Measurements from ENCODE around the gene KHK.
A peak's percentile ranks its signal among the peaks of the same experiment; 100 is the strongest.

The KHK gene

DNA sequence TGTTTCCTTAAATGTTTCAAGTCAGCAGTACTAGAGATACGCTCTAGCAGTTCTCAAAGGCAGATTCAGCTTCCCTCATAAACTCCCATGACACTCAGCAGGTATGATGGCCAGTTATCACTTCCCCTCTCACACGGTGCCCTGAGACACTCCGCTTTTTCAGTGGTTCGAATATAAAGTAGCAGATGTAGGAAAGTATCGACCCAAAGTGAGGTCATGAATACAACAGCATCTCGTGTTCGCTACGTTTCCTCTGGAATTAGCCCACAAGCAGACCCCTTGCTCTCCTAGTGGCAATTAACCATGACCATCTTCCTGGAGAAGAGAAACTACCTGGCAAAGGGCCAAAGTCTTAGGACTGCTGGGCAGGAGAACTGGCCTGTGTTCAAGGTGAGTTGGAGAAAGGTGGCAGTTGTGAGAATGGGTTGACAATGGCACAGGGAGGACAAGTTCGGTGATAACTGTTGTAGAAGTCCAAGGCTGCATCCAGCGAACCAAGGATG is 44.4 kb upstream of the KHK start:
- TF ChIP-seq, protein P1, sequence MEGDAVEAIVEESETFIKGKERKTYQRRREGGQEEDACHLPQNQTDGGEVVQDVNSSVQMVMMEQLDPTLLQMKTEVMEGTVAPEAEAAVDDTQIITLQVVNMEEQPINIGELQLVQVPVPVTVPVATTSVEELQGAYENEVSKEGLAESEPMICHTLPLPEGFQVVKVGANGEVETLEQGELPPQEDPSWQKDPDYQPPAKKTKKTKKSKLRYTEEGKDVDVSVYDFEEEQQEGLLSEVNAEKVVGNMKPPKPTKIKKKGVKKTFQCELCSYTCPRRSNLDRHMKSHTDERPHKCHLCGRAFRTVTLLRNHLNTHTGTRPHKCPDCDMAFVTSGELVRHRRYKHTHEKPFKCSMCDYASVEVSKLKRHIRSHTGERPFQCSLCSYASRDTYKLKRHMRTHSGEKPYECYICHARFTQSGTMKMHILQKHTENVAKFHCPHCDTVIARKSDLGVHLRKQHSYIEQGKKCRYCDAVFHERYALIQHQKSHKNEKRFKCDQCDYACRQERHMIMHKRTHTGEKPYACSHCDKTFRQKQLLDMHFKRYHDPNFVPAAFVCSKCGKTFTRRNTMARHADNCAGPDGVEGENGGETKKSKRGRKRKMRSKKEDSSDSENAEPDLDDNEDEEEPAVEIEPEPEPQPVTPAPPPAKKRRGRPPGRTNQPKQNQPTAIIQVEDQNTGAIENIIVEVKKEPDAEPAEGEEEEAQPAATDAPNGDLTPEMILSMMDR (conservative IDR thresholded peaks at IDR 0.05; ENCODE audit: low read length): no peak
- no peak overlapping the region for H3K4me3 ChIP-seq (ENCODE audit: low read length)
- no peak for DNase-seq (ENCODE audit: low read depth)

GRCh38 chr2:27042985-27043634 is 43.5 kb upstream of the KHK start:
- TF ChIP-seq, protein P1 (conservative IDR thresholded peaks at IDR 0.05; ENCODE audit: low read length): no peak
- DNase-seq (ENCODE audit: low read depth): no peak
- H3K4me3 ChIP-seq (ENCODE audit: low read length): no peak overlapping the region

GRCh38 chr2:27049422-27050280 is 36.9 kb upstream of the KHK start:
- TF ChIP-seq, protein P1 (conservative IDR thresholded peaks at IDR 0.05; ENCODE audit: low read length): no peak
- no peak for DNase-seq (ENCODE audit: low read depth)
- H3K4me3 ChIP-seq (ENCODE audit: low read length): peak overlapping the region; percentile 89

DNA sequence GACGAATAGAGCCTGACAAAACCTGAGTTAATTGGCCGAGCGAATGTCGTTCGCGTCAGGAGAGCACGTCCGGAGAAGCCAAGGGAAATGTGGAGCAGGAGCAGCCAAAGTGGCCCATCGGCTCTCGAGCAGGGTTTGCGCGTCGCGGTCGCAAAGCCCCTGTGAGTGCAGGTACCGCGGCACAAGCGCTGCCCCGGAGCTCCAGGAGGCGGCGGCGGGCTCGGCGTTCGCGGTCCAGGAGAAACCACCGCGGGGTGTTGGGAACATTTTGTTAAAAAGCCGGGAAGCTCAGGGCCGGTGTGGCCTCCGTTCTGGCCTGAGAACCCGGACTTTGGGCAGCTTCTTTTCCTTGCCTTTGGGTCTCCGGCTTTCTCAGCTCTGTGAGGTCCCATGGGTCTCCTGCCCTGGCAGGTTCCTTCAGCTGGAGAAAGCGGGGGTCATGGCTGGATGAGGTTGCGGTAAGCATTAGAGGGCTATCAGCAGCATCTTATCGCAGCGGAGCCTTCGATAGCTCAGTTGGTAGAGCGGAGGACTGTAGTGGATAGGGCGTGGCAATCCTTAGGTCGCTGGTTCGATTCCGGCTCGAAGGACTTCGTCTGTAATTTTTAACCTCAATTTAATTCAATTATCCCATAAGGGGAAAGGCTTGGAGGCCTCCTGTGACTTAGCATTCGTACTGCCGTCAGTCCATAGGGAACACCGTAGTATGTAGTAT is 36.1 kb upstream of the KHK start:
- H3K4me3 ChIP-seq (ENCODE audit: low read length): peak overlapping the region; percentile 89
- TF ChIP-seq, protein P1 (conservative IDR thresholded peaks at IDR 0.05; ENCODE audit: low read length): peak; percentile 40
- peak; percentile 97 for DNase-seq (ENCODE audit: low read depth)

DNA sequence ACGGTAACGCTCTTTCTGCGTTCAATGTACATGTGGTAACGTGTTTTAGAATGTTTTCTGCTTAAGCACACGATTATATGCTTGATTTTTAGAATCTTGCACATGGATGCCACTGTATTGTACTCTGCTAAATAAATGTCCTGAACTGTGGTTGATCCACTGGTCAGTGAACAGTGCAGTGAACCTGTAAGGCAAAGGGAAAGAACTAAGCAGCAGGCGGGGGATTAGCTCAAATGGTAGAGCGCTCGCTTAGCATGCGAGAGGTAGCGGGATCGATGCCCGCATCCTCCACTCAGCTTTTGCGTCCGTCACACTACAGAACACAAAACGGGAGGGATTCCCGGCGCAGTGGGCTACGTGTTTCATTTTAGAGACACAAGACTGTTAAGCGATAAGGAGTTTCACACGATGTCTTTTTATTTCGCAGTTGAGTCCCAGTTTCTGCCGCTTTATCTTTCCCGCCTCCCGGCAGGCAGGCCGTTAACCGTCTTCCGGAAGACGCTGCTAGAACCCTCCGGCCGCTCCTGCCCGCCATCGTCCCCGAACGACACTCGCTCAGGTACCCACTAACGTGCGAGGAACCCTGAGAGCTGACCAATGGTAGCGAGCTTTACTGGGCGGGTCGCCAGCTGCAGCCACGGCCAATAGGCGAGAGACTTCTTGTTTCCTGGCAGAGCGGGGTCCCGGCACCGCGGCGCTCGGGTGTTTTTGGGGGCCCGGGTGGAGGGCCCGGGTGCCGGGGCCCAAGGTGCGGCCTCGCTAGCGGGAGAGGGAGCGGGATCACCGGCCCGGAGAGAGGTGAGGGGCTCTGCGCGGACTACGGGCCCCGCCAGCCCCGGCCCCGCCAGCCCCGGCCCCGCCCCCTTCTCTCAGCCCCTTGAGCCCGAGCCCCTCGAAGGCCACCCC is 35.3 kb upstream of the KHK start, which contains the start of gene AGBL5:
Gene AGBL5 (plus strand): TSS at position 673 of the 906 bp plus-strand sequence. CDS start 1,291 bp downstream, outside the sequence.
- TF ChIP-seq, protein P1 (conservative IDR thresholded peaks at IDR 0.05; ENCODE audit: low read length): no peak
- peak; percentile 89 for DNase-seq (ENCODE audit: low read depth)
- peak within 1 kb of the TSS; percentile 89 for H3K4me3 ChIP-seq (ENCODE audit: low read length)
